GM12878 (cell line): ENCODE data around the gene PPP2R3A. TPM values are rescaled to one million over a fixed set of nuclear protein-coding genes. Genes with fewer than 3 reads are reported as not detected.

Experiments used
- ATAC-seq: fragments of 200-7000 bp; cut with Tn5 transposase; 3 replicates; pipeline ENCODE4 v1.9.1; 2020; ENCODE audit warnings: mild to moderate bottlenecking, moderate library complexity
- BruUV-seq: library from RNA; stranded (reverse); fragments of 400-500 nt; replicated peaks from 2 replicates; lab custom pipeline; 2021; lab: Mats Ljungman, UMichigan
- CTCF ChIA-PET: fragments of 300-600 bp; sonication (Branson Sonifier 250); formaldehyde crosslinking; extraction: SDS; loops from one replicate; lab custom pipeline; 2021; ENCODE audit warnings: inconsistent platforms; lab: Yijun Ruan, JAX
- POLR2A ChIA-PET: fragments of 350-600 bp; formaldehyde crosslinking; extraction: SDS; loops from one replicate; lab custom pipeline; 2021; ENCODE audit warnings: inconsistent platforms; lab: Charles Lee
- RAD21 ChIA-PET: fragments of 300-600 bp; sonication (Branson Sonifier 250); formaldehyde crosslinking; loops from one replicate; lab custom pipeline; 2023; ENCODE audit warnings: antibody characterized with exemption; ENCODE audit not compliant: unreplicated experiment; lab: Charles Lee
- SMC1A ChIA-PET: fragments of 300-600 bp; sonication (Branson Sonifier 250); formaldehyde crosslinking; loops from one replicate; lab custom pipeline; 2023; ENCODE audit not compliant: unreplicated experiment, uncharacterized antibody; lab: Charles Lee
- DNase-seq: peaks from one replicate; pipeline ENCODE4 v3.0.0-alpha.2; 2011; ENCODE audit warnings: low read depth, low spot score
- FAIRE-seq: peaks from 3 replicates; lab custom pipeline; 2011; peaks lifted over from hg19 to GRCh38; lab: Jason Lieb, UNC
- H2AFZ ChIP-seq: 2 replicates; pipeline ENCODE4 v1.6.0; 2011; ENCODE audit warnings: low read depth, low read length, control low read depth; ENCODE audit not compliant: control insufficient read depth
- H3K27ac ChIP-seq: 2 replicates; pipeline ENCODE4 v1.5.1; 2011; ENCODE audit warnings: control low read depth; ENCODE audit not compliant: control insufficient read depth, insufficient read depth
- H3K27me3 ChIP-seq, 2 experiments: replicated peaks in 1 of 2; 2 replicates each; pipeline versions ENCODE4 v1.6.0 to v1.6.1; 2011; ENCODE audit warnings: low read length in 1 of 2; ENCODE audit not compliant: control insufficient read depth in 2 of 2, insufficient read depth in 2 of 2
- H3K36me3 ChIP-seq, 2 experiments: 2 replicates each; pipeline ENCODE4 v1.5.1; 2011; ENCODE audit warnings: low read length in 1 of 2; ENCODE audit not compliant: control insufficient read depth in 2 of 2, insufficient read depth in 2 of 2
- H3K4me1 ChIP-seq: 2 replicates; pipeline ENCODE4 v1.6.1; 2011; ENCODE audit warnings: mild to moderate bottlenecking, low read length, moderate library complexity, mixed read lengths; ENCODE audit not compliant: control insufficient read depth, insufficient read depth
- H3K4me2 ChIP-seq: 2 replicates; pipeline ENCODE4 v1.6.0; 2011; ENCODE audit warnings: control low read depth; ENCODE audit not compliant: control insufficient read depth, insufficient read depth
- H3K4me3 ChIP-seq: fragments of 200-600 bp; sonication (generic); 2 replicates; pipeline ENCODE4 v1.5.1; 2016
- H3K79me2 ChIP-seq: 2 replicates; pipeline ENCODE4 v1.6.0; 2011; ENCODE audit warnings: low read length; ENCODE audit not compliant: control insufficient read depth, insufficient read depth
- H3K9ac ChIP-seq: 2 replicates; pipeline ENCODE4 v1.8.0; 2011; ENCODE audit warnings: low read length, control low read depth, mixed read lengths; ENCODE audit not compliant: control insufficient read depth, insufficient read depth
- H3K9me3 ChIP-seq: replicated peaks from 3 replicates; pipeline ENCODE4 v1.5.1; 2011; ENCODE audit warnings: mild to moderate bottlenecking, low read length; ENCODE audit not compliant: control insufficient read depth, insufficient read depth
- H4K20me1 ChIP-seq: 2 replicates; pipeline ENCODE4 v1.6.0; 2011; ENCODE audit not compliant: control insufficient read depth, insufficient read depth
- IKZF2 ChIP-seq, 2 experiments: fragments of 450-650 bp; IDR thresholded peaks; 2 replicates each; pipeline ENCODE4 v1.6.1; 2017; ENCODE audit warnings: mild to moderate bottlenecking in 2 of 2, moderate library complexity in 2 of 2
- MEF2B ChIP-seq: fragments of 450-650 bp; IDR thresholded peaks from 2 replicates; pipeline ENCODE4 v1.6.1; 2018; ENCODE audit warnings: mild to moderate bottlenecking, moderate library complexity; ENCODE audit not compliant: partially characterized antibody, poor library complexity, severe bottlenecking
- MTA2 ChIP-seq: fragments of 450-650 bp; IDR thresholded peaks from 2 replicates; pipeline ENCODE4 v1.6.1; 2016; ENCODE audit warnings: low read depth, mild to moderate bottlenecking, moderate library complexity
- POU2F2 ChIP-seq: IDR thresholded peaks from 3 replicates; pipeline ENCODE4 v1.6.1; 2011; ENCODE audit warnings: low read depth, mild to moderate bottlenecking, low read length, borderline replicate concordance
- RELB ChIP-seq: fragments of 450-650 bp; IDR thresholded peaks from 2 replicates; pipeline ENCODE4 v1.6.1; 2017; ENCODE audit warnings: low read depth, mild to moderate bottlenecking, moderate library complexity
- RUNX3 ChIP-seq: IDR thresholded peaks from 2 replicates; pipeline ENCODE4 v1.6.1; 2012; ENCODE audit warnings: low read length, inconsistent platforms
- SMAD1 ChIP-seq: fragments of 450-650 bp; IDR thresholded peaks from 2 replicates; pipeline ENCODE4 v1.6.1; 2018; ENCODE audit warnings: mild to moderate bottlenecking, low read depth; ENCODE audit not compliant: partially characterized antibody
- TBL1XR1 ChIP-seq: IDR thresholded peaks from 2 replicates; pipeline ENCODE4 v1.6.1; 2012; ENCODE audit warnings: low read depth, low read length, improper control_type of control experiment
- ZBTB11 ChIP-seq: fragments of 450-650 bp; formaldehyde crosslinking; IDR thresholded peaks from 2 replicates; pipeline ENCODE4 v1.5.0; 2022; ENCODE audit warnings: mild to moderate bottlenecking, missing genetic modification characterization
- WGBS: methylation state at CpG from one replicate; pipeline ENCODE4 v1.1.6; 2016; ENCODE audit warnings: low lambda C conversion rate; ENCODE audit not compliant: insufficient replicate concordance, insufficient coverage; ENCODE audit errors: missing lambda C conversion rate; 5-methylcytosine and 5-hydroxymethylcytosine counted together
- in situ Hi-C: fragments of 300-500 bp; cut with MboI; formaldehyde crosslinking; loops from 9 replicates; pipeline ENCODE4 v1.14.3; 2018; ENCODE audit warnings: mixed read lengths
- intact Hi-C: fragments of 100-400 bp; cut with micrococcal nuclease; formaldehyde crosslinking; loops from one replicate; pipeline ENCODE4 v1.14.2; 2022; ENCODE audit not compliant: unreplicated experiment
- polyA plus RNA-seq, 11 experiments: library from polyadenylated mRNA; depleted of rRNA in 4 of 11; unstranded in 6 of 11; stranded (reverse) in 5 of 11; fragments of >200 nt; fragmentation: Nextera tagmentation in 4 of 11; fragmentation: Illumina TruSeq in 1 of 11; extraction: Ambion mirVana in 4 of 11; extraction: Trizol in 1 of 11; gene quantifications; 1 replicate in 1 of 11; 2 replicates in 10 of 11; pipeline versions ENCODE4 v1.2.1 to v1.2.3, GENCODE V29; 2011 to 2016; ENCODE audit warnings: inconsistent platforms in 2 of 11, missing spikeins in 2 of 11, low read depth in 1 of 11
- total RNA-seq, 4 experiments: library from RNA; depleted of rRNA in 3 of 4; stranded (reverse); fragments of >200 nt in 3 of 4; fragmentation: Illumina TruSeq in 1 of 4; extraction: Trizol in 1 of 4; gene quantifications; 2 replicates each; pipeline versions ENCODE4 v1.2.1 to v1.2.3, GENCODE V29; 2013 to 2021
- TF ChIP-seq, protein P1 (sequence below): IDR thresholded peaks from 2 replicates; pipeline ENCODE4 v1.6.1; 2011; ENCODE audit warnings: low read depth, mild to moderate bottlenecking, low read length, moderate library complexity, borderline replicate concordance; ENCODE audit errors: extremely low read depth

Gene PPP2R3A
- total and polyA plus RNA-seq, 10 of the 15 experiments (the other 5 are each of a cell fraction or from before 2014, with no cell fraction given), result under 0.01 to 0.16 (median 0.06) TPM; not detected in 5

GRCh38 chr3:136120373-136121348, 155.1 kb downstream of the PPP2R3A start:
- Histone ChIP-seq H3K9me3 (no peaks in the 10 kb centered on the region), H3K4me1 (peaks cover 4% of the 10 kb centered on the region), H3K4me2 (peak overlapping the region; percentile 55; the same call in 1 of the 2 replicates), H3K4me3 (no peak overlapping the region), H3K36me3 (no peaks in the 10 kb centered on the region), H3K27ac (no peak overlapping the region), H3K27me3 (peaks cover 0 to 1% of the 10 kb centered on the region in 2 experiments; a peak in 2 of 4 replicates), H2AFZ (no peak overlapping the region), H4K20me1 (no peaks in the 10 kb centered on the region), H3K79me2 (no peaks in the 10 kb centered on the region), H3K9ac (no peak overlapping the region)
- CTCF ChIA-PET, result no interaction called here
- intact Hi-C loops (no loop called here), in situ Hi-C loops (no loop called here)
- TF ChIP-seq SMAD1 (peak; percentile 85), RELB (no peak), TBL1XR1 (no peak), IKZF2 (IDR thresholded peaks at IDR 0.05) (0 out of 4 replicates have a peak, but pooled peaks have one; percentile 13 to 15), POU2F2 (0 out of 3 replicates have a peak, but pooled peaks have one; percentile 29), RUNX3 (peak; percentile 61), MTA2 (0 out of 2 replicates have a peak, but pooled peaks have one; percentile 23), MEF2B (no peak), ZBTB11 (CRISPR knock-in tag) (no peak)
- TF ChIP-seq, protein P1, sequence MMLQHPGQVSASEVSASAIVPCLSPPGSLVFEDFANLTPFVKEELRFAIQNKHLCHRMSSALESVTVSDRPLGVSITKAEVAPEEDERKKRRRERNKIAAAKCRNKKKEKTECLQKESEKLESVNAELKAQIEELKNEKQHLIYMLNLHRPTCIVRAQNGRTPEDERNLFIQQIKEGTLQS, result no peak
- DNase-seq (no peak), ATAC-seq (peak; percentile 56), FAIRE-seq (no peak)
- RAD21 ChIA-PET, result no interaction called here
- SMC1A ChIA-PET, result interaction anchor here (0.7 kb wide), 1 partner anchor 74 kb away, joined by 3 read pairs; no protein-coding TSS in a partner anchor
- POLR2A ChIA-PET, result no interaction called here
- no TSS peak for BruUV-seq
- 77% methylated on average over 8 of the region's 8 CpGs for WGBS
